GM13977 (cell line): Measurements from ENCODE around the gene DTHD1.

Experiments used
- DNase-seq: peaks from one replicate; pipeline ENCODE4 v3.0.0; 2012; ENCODE audit warnings: low spot score
- in situ Hi-C: fragments of 300-500 bp; cut with MboI; formaldehyde crosslinking; loops from one replicate; pipeline ENCODE4 v1.12.0; 2022; ENCODE audit warnings: low sequenced_read_pairs, low pct_unique_long_range_greater_than_20kb, mixed read lengths, inconsistent platforms; ENCODE audit not compliant: unreplicated experiment
- TF ChIP-seq, protein P1 (sequence below): IDR thresholded peaks from 2 replicates; pipeline ENCODE4 v1.5.1; 2012; ENCODE audit warnings: mild to moderate bottlenecking, control low read depth; ENCODE audit not compliant: insufficient read depth; ENCODE audit errors: extremely low read depth, missing control alignments

DTHD1 gene

DNA sequence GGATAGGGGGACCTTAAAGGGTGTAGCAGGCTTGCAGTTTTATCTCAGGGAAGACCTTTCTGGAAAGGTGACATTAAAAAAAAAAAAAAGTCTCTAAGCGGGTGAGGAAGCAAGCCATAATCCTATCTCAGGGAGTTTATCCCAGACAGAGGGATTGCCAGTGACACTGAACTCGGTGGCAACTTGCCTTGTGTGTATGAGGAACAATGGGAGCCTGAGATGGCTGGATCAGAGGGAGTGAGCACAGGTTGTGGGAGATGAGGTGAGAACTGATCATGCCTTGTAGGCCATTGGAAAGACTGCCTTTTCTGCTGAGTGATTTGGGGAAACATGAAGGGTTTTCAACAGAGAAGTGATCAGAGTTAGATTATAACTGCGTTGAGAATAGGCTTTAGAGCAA lies 31.1 kb downstream of the DTHD1 start:
- in situ Hi-C loops = no loop called here
- TF ChIP-seq, protein P1, sequence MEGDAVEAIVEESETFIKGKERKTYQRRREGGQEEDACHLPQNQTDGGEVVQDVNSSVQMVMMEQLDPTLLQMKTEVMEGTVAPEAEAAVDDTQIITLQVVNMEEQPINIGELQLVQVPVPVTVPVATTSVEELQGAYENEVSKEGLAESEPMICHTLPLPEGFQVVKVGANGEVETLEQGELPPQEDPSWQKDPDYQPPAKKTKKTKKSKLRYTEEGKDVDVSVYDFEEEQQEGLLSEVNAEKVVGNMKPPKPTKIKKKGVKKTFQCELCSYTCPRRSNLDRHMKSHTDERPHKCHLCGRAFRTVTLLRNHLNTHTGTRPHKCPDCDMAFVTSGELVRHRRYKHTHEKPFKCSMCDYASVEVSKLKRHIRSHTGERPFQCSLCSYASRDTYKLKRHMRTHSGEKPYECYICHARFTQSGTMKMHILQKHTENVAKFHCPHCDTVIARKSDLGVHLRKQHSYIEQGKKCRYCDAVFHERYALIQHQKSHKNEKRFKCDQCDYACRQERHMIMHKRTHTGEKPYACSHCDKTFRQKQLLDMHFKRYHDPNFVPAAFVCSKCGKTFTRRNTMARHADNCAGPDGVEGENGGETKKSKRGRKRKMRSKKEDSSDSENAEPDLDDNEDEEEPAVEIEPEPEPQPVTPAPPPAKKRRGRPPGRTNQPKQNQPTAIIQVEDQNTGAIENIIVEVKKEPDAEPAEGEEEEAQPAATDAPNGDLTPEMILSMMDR = no peak
- DNase-seq = no peak

GRCh38 chr4:36313301-36313700 lies 31.9 kb downstream of the DTHD1 start:
- TF ChIP-seq, protein P1 = no peak
- no peak for DNase-seq
- in situ Hi-C loops = no loop called here

- in situ Hi-C loops = no loop called here
- no peak for DNase-seq
- TF ChIP-seq, protein P1 = no peak
Observed at GRCh38 chr4:36313703-36314102, 32.3 kb downstream of the DTHD1 start.

DNA sequence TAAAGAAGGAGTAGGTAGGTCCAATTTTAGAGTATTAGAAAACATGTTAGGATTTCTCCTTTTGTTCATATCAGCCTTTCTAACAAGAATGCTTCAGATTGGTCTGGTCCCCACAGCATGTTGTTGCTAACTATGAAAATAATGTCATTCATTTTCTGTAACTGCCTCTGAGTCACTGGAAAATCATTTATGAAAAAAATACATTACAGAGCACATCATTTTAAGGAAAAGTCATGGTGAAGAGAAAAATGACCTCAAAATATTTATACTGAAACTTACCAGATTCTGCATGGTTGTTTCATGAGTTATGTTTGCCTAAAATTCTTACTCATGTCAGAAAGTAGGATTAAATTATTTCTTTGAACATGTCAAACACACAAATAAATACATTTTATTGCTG lies 35.2 kb downstream of the DTHD1 start:
- no peak for DNase-seq

GRCh38 chr4:36317721-36318120 lies 36.3 kb downstream of the DTHD1 start:
- TF ChIP-seq, protein P1 = no peak
- no peak for DNase-seq
- in situ Hi-C loops = no loop called here

More for the DNA sequence above, 35.2 kb downstream of the DTHD1 start:
- in situ Hi-C loops = no loop called here
- TF ChIP-seq, protein P1 = no peak

GRCh38 chr4:36320117-36320896 lies 38.9 kb downstream of the DTHD1 start:
- DNase-seq = peak; percentile 30
- in situ Hi-C loops = no loop called here
- TF ChIP-seq, protein P1 = no peak
